Kidney epithelial cell (primary cell): ENCODE measurements around the gene ZDHHC3. TPM values are rescaled to one million over a fixed set of nuclear protein-coding genes. Genes with fewer than 3 reads are reported as not detected.

Source experiments
- DNase-seq: peaks from one replicate; pipeline ENCODE4 v3.0.0-alpha.2; 2010; ENCODE audit warnings: low read depth
- H3K27me3 ChIP-seq: 2 replicates; pipeline ENCODE4 v1.6.0; 2011; ENCODE audit warnings: low read length; ENCODE audit not compliant: control insufficient read depth, insufficient read depth
- H3K36me3 ChIP-seq: 2 replicates; pipeline ENCODE4 v1.5.1; 2011; ENCODE audit warnings: low read length; ENCODE audit not compliant: control insufficient read depth, insufficient read depth
- H3K4me3 ChIP-seq: 2 replicates; pipeline ENCODE4 v1.5.1; 2011; ENCODE audit warnings: low read depth, mild to moderate bottlenecking, control low read depth, low read length
- total RNA-seq: library from RNA; depleted of rRNA; stranded (reverse); fragments of >200 nt; gene quantifications from 2 replicates; pipeline ENCODE4 v1.2.3, GENCODE V29; 2015
- TF ChIP-seq, protein P1 (sequence below): IDR thresholded peaks from 2 replicates; pipeline ENCODE4 v1.5.1; 2011; ENCODE audit warnings: mild to moderate bottlenecking, moderate library complexity, low read length, control low read depth, inconsistent platforms; ENCODE audit not compliant: insufficient read depth, poor library complexity, severe bottlenecking

Gene ZDHHC3
- total RNA-seq, 1 donor from 2014 or later = 68.3 TPM

DNA sequence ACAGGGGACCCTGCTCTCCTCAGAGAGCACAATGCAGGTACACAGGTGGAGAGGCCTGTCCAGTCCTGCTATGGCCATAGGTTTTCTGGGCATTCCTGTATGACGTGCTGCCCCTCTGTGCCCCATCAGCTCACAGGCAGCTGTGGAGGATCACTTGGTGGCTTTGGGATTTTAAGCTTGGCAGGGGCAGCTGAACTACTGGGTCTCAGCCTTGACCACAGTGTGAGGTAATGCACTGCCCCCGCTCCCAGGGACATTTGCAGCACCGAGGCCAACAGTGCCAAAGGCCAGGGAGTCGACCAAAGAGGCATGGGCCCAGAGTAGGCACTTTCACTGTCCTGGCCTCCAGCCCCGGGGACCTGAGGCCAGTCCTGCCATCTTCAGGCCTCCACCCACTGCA lies 46.2 kb downstream of the ZDHHC3 start:
- no peak for DNase-seq
- Histone ChIP-seq H3K4me3 (no peak overlapping the region), H3K36me3 (no peaks in the 10 kb centered on the region), H3K27me3 (no peaks in the 10 kb centered on the region)
- TF ChIP-seq, protein P1, sequence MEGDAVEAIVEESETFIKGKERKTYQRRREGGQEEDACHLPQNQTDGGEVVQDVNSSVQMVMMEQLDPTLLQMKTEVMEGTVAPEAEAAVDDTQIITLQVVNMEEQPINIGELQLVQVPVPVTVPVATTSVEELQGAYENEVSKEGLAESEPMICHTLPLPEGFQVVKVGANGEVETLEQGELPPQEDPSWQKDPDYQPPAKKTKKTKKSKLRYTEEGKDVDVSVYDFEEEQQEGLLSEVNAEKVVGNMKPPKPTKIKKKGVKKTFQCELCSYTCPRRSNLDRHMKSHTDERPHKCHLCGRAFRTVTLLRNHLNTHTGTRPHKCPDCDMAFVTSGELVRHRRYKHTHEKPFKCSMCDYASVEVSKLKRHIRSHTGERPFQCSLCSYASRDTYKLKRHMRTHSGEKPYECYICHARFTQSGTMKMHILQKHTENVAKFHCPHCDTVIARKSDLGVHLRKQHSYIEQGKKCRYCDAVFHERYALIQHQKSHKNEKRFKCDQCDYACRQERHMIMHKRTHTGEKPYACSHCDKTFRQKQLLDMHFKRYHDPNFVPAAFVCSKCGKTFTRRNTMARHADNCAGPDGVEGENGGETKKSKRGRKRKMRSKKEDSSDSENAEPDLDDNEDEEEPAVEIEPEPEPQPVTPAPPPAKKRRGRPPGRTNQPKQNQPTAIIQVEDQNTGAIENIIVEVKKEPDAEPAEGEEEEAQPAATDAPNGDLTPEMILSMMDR = no peak

DNA sequence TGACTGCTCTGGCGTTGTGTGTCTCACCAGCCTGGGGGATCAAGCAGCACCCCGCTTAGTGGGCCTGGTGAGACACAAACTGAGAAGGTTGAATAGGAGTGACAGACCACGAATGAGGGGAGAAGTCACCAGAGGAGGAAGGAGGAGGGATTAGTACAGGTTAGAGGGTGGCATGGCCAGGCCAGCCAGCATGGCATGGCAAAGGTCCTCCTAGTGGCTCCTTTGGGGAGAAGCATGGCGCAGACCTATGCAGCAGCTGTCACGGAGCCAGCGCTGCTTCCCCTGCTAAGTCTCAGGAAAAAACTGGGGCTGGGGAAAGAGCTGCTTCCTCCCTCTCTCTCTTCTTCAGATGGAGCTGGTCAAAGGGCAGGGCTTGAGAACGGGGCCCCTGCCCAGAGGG lies 48.6 kb downstream of the ZDHHC3 start:
- no peak overlapping the region for H3K4me3 ChIP-seq
- H3K36me3 ChIP-seq = no peaks in the 10 kb centered on the region
- no peak for DNase-seq
- TF ChIP-seq, protein P1 = no peak
- H3K27me3 ChIP-seq = no peaks in the 10 kb centered on the region

DNA sequence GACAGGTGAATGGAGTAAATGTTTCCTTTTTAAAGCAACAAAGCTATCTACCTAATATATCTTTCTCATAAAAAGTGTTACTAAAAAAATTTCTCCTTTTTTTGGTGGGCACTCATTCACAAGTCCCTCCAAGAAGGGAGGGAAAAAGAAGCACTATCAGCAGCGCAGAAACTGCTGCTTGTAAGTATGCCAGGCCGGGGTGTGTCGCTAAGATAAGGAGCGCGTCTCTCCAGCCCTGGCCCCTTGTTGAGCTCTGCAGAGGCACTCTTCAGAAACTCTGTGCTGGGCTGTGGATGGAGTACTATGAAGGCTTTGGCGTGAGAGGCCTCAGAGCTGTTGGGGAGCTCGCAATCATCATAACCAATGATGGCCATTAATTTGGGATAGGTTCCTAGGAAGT lies 49.1 kb downstream of the ZDHHC3 start:
- H3K27me3 ChIP-seq = no peaks in the 10 kb centered on the region
- TF ChIP-seq, protein P1 = no peak
- H3K36me3 ChIP-seq = no peaks in the 10 kb centered on the region
- DNase-seq = no peak
- no peak overlapping the region for H3K4me3 ChIP-seq

DNA sequence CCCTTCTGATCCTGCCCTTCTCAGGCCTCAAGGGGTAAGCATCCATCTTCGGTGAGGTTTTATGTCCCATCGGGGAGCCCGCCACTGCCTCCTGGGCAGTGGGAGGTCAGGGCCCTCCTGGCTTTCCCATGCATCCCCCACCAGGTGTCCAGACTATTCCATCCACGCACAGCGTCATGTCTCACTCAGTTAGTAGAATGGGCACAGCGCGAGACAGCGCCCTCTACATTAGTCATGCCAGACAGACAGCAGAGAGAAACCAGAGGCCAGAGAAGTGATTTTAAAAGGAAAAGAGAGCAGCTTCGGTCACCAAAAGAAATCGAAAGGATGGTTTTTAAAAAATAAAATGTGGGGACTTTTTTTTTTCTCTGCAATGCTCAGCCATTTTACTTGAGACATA lies 49.8 kb downstream of the ZDHHC3 start:
- Histone ChIP-seq H3K36me3 (no peaks in the 10 kb centered on the region), H3K27me3 (no peaks in the 10 kb centered on the region), H3K4me3 (no peak overlapping the region)
- TF ChIP-seq, protein P1 = no peak
- no peak for DNase-seq

DNA sequence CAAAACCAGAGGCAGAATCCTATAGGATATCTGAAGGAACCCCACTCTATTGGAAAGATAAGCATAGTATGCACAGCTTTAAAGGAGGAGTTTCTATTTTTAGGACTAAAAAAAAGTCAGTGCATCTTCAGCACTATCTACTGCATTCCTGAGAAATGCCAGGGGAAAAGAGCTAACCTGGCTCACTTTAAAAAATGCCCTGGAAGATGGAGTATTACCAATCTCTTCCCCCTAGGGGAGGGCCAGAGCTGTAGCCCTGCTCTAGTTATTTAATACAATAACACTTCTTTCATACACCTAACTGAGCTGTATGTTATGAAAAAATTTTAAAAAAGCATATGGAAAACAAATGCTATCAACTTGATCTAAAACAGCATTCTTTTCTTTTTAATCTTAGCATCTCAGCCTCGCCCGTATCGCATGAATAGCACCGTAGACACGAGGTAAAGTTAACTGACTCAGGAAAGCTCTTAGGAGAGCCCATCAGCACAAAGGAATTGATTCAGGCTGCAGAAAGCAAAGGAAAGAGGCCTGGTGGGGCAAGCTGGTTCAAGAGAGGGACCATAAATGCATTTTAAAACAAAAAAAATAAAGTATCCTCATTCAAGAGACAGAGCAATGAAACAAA lies 51.4 kb downstream of the ZDHHC3 start:
- no peak for DNase-seq
- TF ChIP-seq, protein P1 = no peak
- H3K27me3 ChIP-seq = no peaks in the 10 kb centered on the region

More for the DNA sequence above, 51.4 kb downstream of the ZDHHC3 start:
- Histone ChIP-seq H3K36me3 (no peaks in the 10 kb centered on the region), H3K4me3 (no peak overlapping the region)
